Stimulated activated CD8-positive, alpha-beta memory T cell treated with anti-CD3 and anti-CD28 coated beads, Interleukin-4, amount 100 ng/mL, for 1 hour (primary cell): Measurements from ENCODE around the gene WIPF2.

Source experiments
- DNase-seq, 2 donors: peaks; one replicate each; pipeline ENCODE4 v3.0.0-alpha.2; 2020; ENCODE audit warnings: low read depth in 2 of 2, low spot score in 1 of 2

WIPF2 gene

GRCh38 chr17:40312893-40313667 lies 94.0 kb downstream of the WIPF2 start:
- no peak for DNase-seq

DNA sequence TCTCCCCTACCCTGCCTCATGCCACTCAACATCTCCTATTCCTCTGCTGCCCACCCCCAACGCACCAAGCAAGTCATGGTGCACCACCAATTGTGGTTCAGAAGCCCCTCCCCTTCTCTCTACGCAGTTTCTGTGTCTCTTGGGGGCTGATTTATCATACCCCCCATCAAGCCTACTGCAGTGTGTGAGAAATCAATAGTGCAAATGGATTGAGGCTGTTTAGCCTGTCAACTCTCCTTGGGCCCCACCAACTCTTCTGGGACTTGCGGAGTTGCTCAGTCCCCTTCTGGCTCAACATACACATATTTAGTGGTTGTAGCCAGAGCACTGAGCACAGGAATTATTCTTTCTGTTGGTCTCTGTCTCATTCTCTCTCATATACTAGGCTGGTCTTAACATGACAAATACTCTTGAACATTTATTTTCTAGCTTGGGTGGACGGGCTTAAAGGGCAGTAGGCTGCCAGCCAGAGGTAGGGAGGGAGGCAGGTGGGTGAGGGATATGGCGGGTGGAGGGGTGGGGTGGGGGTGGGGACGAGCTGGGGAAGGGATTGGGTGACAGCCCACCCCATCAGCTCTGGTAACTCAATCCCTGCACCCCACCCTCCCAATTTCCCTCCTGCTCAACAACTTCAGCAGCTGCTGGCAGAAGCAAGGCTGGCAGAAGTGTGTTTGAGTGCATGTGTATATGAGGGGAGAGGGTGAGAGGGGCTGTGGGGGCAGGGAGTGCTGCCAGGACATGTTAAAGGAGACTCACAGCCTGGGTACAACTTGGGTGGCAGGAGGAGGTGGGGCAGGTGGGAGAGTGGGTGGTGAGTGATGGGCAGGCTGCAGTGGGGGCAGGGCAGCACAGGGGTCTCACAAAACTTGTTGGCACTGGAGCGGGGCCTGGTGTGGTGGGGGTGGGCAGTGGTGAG lies 94.8 kb downstream of the WIPF2 start:
- no peak for DNase-seq

DNA sequence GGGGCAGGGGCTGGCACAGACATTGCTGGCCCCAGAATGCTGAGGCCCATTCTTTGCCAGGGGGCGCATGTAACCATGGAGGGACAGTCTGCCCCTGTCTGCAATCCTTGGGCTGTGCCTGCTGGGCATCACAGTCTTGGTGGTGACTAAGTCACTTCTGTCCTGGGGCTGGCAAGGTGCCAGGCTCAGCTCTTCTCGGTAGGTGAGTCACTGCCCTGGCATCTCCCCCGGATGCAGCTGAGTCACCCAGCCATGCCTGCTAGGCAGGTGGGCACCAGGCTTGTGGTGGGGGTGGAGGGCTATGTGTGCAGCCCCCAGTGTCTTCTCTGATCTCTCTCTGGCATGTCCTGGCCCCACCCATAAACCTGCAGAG lies 95.5 kb downstream of the WIPF2 start:
- peak; percentile 80 to 88 for DNase-seq

DNA sequence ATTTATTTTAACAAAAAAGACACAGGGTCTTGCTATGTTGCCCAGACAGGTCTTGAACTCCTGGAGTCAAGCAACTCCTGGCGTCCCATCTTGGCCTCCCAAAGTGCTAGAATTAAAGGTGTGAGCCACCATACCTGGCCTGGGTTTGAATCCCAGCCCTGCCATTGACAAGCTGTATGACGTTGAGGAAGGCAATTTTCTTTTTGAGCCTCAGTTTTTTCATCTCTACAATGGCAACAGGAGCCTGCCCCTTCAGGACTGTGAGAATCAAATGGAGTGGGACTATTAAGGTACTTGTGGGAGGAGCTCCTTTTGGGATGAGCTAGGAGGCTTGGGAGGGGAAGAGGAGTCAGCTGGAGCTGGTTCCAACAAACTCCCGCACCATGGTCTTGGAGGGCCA lies 96.1 kb downstream of the WIPF2 start:
- DNase-seq, result no peak

- DNase-seq, result no peak
Measured at GRCh38 chr17:40315678-40316570, 96.8 kb downstream of the WIPF2 start.

GRCh38 chr17:40316571-40317344 lies 97.7 kb downstream of the WIPF2 start:
- no peak for DNase-seq

DNA sequence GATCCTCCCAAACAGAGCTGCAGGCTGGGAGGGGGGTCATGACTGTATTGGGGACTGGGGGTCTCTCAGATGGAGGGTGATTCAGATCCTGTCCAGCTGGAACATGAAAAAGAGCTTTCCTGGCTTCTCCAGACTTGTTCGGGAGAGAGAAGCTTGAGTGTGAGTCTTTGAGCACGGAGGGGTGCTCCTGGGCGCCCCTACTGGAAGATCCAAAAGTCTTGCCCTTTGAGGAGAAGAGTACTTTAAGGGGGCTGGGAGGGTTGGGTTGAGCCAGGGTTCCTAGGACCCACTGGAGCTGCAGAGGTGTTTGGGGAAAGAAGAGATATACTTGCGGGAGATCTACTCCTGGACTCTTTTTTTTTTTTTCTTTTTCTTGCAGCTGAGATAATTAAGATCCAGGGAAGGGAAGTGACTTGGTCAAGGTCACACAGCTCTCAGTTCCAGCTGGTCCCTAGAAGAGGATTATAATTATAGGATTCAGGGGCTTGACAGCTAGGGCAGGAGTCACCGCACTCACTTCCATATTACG lies 98.3 kb downstream of the WIPF2 start:
- DNase-seq, result no peak

DNA sequence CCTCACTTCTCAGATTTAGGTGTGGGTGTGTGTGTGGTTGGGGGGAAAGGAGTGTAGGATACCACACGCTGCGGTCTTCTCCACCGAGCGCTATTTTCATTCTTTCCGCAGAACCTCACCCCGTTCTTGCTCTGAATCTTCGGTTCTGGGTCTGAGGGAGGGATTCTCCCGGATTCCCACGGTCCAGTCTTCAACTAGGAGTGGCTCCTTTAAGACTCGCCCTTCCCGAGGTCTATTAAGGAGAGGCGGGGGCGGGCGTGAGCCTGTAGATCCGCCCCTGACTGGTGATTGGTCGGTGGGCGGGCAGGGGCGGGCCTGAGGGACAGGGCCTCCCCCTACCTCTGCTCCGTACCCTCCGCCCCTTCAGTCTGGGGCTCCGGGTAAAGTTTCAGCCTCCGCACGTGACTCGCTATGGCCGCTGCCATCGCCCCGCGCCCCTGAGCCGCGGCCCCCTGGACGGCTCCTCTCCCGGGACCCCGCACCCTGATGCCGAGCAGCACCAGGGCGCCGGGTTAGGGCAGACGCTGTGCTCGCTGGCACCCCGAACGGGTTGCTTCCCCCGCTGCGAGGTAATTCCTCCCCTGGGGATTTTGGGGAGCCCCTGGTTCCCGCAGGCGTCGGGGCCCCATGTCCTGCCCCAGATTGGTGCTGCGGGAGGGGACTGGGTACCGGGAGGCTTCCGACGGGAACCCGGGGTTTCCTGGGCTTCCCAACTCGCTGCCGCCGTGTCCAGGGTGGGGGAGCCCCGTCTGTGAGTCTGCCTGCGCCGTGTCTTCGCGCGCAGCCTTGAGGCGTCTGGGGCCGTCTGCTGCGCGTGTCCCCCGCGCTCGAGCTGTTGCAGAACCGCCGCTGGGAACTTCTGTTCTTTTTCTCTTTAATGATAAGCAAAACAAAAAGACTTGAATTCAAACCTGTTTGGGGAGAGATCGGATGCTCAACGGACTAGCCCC lies 99.1 kb downstream of the WIPF2 start:
- peak; percentile 77 to 85 for DNase-seq

GRCh38 chr17:40318830-40319391 lies 99.8 kb downstream of the WIPF2 start:
- no peak for DNase-seq

DNA sequence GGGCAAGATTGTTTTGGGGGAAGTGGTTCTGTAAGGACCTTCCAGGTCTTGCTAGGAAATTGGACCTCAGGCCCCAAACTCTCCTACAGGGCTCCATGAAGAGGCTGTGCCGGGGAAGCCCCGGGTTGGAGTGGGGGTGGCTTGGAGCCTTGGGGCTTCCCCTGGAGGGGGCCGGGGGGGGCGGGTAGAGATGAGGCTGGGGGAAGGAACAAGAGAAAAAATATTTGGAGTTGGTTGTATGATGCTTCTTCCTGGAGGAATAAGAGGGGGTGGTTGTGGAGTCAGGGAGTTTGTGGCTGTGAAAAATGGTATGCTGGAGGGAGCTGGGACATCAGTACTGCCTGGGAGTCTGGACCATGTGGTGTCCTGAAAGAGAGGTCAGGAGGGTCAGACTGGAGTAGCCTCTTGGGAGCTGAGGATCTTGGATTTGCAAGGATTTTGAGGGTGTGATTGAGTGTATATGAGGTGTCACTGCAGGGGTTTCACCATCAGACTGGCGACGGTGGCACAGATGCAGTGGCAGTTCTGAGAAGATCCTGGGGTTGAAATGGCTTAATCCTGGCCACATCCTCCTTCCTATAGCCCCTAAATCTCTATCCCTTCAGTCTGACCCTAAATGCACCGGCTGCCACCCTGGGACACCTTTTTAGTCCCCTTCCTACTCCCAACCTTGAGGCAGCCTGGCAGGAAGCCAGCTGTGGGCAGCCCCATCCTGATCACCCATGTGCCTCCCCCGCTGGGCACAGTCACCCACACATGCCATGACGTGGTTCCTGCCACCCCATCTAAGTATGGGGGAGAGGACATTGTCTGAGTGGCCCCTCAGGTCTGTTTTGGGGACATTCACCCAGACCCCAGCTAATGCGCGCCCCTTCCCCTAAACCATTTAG lies 100.8 kb downstream of the WIPF2 start:
- DNase-seq, result peak; percentile 71 to 77

- no peak for DNase-seq
Measured at GRCh38 chr17:40320756-40321523, 101.8 kb downstream of the WIPF2 start.

DNA sequence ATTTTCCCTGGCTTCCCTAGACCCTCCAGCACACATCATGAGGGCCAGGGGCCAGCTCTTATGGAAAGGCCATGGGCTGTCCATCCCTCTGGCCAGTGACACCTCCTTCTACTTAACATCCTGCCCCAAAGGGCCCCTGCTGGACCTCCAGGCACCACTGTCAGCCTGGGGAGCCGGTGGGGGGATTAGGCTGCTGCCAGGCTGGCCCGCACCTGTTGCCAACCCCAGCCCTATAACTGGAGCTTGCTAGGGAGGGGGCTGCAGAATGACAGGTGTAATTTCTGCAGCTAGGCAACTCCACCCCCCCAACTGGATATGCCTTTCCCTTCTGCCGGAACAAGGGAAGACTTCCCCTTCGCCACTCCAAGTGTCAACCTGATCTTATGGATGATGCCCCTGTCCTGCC lies 102.4 kb downstream of the WIPF2 start:
- DNase-seq, result no peak

DNA sequence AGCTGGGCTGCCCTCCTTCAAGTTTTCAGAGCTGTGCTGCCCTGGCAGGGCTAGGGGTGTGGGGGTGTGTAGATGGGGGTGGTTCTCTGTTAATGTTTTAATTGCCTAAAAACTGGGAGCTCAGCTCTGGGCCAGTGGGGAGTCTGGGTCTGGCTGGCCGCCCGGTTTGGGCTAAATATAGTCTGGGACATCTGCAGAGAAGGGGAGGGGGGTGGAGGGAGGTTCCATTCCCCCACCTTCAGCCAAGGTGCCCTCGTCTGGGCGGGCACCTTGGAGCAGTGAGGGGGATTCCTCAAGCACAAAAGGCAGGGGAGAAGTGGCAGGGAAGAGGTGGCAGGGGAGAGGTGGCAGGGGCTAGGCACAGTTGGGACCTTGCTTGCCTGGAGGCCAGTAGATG lies 102.9 kb downstream of the WIPF2 start:
- DNase-seq, result no peak

DNA sequence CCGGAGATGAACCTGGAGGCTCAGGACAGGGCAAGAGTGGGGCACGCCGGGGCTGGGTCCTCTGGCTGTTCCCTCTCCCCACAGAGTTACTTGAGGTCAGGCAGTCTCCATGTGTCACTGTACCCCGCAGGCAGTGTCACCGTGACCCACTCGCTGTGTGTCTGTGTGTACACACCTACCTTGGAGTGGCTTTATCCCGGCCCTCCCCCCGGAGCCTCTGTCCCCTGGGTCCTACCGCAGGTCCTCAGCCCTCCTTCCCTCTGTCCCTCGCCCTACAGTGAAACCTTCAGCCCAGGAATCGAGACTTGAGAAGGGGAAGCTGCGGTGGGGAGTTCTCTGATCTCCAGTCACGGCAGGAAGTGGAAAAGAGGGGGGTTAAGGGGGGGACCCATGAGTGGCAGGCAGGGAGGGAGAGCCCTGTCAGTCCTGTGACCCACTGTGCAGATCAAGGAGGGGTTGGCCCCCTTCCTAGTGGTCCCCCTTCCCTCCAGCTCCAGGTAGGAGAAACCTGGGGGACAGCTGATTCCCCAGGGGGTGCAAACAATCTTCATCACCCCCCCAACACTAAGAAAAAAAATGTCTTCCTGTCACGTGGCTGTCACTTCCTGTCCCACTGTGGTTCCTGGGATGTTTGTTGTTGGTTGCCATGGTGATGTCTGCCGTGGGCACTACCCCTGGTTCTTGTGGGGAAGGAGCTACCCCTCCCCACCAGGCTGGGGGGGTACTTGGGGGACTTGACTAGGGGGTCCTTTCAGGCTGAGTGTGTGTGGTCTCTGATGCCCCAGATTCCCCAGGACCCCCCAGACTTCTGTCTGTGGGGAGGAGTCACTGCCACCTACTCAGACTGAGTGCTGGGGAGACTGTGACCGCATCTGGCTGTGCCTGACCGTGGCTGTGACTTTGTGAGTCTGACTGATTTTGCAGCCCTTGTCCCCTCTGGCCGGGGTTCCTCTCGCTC lies 103.5 kb downstream of the WIPF2 start:
- DNase-seq, result peak; percentile 79 to 83

- peak in 1 of 2 donors; percentile 58 for DNase-seq
Measured at GRCh38 chr17:40323391-40324381, 104.6 kb downstream of the WIPF2 start.
